Left renal cortex interstitium (tissue), 4 donors: Measurements from ENCODE around the gene CIROP. TPM values are rescaled to one million over a fixed set of nuclear protein-coding genes. Genes with fewer than 3 reads are reported as not detected.
A peak's percentile ranks its signal among the peaks of the same experiment; 100 is the strongest.

ENCODE experiments used
- DNase-seq, 4 donors: peaks; one replicate each; pipeline ENCODE4 v3.0.0-alpha.2; 2013; ENCODE audit warnings: low read depth in 4 of 4, low spot score in 2 of 4, missing footprints in 1 of 4
- polyA plus RNA-seq, 4 donors: library from polyadenylated mRNA; unstranded; fragments of 120-200 nt; gene quantifications; one replicate each; pipeline ENCODE4 v1.2.1, GENCODE V29; 2013; ENCODE audit not compliant: insufficient read length in 4 of 4

The CIROP gene
- polyA plus RNA-seq, 4 donors = 0.05 TPM; not detected in 2

DNA sequence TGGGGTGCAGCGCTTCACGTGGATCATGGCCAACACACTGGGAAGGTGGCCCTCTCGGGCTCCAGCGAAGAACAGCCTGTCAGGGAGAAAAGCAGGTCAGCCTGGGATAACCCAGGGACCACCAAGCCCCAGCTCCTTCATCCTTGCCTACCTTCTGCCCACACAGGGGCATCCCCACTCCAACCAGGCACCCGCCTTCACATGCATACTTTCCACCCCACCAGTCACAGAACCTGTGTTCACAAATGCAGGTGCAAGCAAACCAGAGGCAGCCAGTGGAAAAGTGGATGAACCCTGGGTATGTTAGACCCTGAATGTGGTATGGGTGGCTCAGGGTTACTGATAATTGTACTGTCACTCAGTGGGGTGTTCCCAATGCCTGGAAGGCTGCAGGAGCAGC, 26.7 kb upstream of the CIROP start:
- DNase-seq = no peak

DNA sequence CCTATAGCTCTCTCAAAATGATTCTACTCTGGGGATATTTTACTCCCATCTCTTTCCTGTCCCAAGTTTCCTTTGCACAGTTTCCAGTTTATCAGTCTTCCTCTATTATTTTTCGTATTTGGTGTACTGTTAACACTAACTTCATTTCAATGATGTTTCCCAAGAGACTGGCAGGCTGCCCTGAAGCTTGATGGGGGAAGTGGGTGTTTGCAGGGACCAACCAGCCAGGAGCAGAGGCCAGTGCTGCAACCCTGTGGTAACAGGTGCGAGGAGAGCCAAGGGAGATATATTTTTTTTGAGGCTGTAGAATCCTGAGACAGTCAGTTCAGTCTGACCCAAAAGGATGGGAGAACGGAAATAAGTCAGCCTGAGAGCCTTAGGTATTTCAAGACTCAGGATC, 26.1 kb upstream of the CIROP start:
- no peak for DNase-seq

DNA sequence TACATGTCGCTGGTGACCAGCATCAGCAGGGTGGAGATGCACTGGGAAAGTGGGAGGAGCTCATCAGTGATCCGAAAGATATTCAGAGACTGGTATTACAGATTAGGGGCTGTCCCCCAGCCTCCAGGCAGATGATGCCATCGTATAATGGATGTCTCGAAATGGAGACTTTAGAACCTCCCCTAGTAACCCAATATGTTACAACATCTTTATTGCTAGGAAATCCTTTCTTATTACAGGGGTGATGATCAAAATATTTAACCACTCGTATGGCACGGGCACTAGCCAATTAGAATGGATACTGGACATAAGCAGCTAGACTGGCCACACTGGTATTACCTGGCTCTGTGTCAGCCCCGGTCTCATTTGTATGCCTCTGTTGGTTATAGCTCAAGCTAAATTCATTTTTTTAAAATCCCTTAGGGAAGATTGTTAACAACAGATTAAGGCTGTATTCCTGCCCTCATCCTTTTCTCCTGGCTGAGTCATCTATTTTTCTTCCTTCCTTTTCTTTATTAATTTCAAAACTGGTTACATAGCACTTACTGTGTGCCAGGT, 25.0 kb upstream of the CIROP start:
- no peak for DNase-seq

DNA sequence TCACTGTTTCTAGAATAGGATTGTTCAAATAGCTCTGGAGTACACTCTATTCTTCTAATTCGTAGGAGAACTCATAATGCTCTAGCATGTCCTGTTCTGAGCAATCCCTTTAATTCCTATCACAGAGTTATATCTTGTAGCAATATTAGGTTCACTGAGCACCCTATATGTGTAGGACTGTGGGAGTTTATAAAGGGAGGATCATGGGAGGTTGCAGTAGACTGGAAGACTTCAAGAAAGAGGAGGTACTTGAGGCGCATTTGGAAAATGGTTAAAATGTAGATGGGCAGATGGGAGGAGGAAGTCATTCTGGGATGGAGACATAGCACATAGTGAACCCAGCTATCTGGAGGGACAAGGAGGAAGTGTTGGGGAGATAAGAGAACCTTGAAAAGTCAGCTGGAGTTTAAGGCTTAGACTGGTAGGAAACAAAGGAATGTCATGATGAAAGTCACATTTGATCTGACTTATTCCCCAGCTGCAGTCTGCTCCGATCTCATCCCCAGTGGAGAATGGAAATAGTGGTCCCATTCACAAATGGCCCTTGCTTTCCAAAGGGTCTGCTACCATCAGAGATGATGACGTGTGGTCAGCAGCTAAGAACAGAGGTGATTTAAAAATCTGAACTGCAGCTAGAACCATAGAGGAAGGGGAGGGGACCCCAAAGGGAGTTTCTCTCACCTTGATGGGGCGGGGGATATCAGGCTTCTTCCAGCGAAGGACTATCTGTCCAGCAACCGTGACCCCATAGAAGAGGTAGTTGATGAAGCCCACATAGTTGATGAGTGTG, 24.4 kb upstream of the CIROP start:
- no peak for DNase-seq

DNA sequence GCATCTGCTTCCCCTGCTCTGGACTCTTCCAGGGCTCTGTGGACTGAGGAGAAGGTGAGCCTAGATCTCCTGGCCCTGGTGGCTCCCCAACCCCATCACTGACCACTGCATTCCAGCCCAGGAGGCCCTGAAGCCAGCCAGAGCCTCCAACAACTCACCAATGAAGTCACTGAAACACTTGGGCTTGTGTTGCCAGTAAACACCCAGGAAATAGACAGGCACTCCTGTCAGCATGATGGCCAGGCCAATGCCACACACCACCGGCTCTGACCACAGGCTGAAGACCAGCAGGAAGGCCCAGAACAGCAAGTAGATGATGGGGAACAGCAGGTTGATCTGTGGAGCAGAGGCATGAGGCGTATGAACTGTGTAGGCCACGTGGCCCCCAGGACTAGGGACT, 23.1 kb upstream of the CIROP start:
- no peak for DNase-seq

DNA sequence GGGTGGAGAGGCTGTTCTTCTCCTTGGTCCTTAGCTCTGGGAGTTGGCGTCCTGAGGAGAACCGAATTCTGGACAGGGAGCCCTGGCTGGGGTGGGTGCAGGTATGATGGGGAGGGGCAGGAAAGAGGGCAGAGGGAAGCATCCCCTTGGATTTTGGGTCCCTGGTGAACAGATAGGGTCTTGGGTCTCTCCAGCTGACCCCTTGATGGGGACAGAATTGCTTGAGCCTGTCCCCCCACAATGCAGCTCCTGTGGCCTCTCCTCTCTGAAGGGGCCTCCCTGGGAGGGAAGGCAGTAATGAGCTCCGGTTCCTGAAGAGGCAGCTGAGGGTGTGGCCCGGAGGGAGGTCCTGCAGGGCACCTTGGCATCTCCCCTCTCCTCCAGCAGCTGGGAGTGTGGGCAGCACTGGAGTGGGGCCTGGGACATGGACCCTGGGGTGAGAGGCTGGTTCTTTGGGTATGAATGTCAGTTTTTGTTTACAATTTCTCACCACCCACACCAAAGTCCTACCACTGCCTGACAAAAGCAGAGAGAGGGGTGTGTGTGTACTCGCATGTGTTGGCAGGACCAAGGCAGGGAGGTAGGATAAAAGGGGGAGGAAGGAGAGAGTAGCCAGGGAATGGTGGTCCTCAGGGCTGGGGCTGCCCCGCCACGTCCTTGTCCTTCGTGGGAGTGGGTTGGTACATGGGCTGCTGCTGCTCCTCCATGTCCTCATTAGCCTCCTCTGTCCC, 21.9 kb upstream of the CIROP start:
- no peak for DNase-seq

DNA sequence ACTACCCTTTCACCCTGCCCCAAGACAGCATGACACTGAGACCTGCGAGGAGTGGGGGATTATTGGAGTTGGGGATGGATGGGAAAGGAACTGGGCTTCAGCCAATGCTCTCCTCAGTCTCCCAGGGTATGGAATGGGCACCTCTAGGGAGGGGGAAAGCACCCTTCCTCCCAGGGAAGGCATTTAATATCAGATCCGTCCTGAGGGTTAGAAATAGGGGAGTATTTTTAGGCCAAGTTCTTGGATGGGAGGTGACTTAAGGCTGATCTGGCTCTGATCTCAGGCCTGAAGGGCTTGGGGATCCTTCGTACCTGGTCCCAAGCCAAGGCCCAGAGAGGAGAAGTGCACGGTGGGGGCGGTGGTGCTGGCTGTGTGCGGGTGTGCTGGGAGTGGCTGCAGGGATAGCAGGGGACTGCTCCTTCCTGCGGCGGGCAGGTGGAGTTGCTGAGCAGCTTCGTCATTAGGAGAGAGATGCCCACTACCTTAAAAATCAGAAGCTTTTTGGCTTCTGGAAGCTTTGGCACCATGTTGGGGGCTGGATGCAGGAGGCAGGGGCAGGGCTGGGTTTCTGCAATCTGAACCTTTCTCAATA, 21.2 kb upstream of the CIROP start:
- DNase-seq = no peak

DNA sequence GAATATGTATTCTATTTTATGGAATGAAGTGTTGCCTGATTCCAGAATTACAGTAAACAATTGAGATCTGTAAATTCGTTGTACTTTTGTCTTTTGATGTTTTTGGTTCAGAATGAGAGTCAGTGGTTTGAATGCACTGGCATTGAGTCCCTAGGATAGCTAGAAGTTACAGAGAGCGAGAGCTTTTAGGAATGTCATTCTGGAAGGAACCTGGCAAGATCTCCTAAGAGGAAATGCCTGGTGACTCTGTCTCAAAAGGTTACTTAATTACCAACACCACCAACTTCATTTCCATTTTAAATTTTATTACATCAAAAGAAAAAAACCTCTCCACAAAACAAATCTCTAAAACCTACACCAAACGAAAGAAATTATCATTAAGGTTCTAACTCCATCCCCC, 20.2 kb upstream of the CIROP start:
- DNase-seq = no peak

DNA sequence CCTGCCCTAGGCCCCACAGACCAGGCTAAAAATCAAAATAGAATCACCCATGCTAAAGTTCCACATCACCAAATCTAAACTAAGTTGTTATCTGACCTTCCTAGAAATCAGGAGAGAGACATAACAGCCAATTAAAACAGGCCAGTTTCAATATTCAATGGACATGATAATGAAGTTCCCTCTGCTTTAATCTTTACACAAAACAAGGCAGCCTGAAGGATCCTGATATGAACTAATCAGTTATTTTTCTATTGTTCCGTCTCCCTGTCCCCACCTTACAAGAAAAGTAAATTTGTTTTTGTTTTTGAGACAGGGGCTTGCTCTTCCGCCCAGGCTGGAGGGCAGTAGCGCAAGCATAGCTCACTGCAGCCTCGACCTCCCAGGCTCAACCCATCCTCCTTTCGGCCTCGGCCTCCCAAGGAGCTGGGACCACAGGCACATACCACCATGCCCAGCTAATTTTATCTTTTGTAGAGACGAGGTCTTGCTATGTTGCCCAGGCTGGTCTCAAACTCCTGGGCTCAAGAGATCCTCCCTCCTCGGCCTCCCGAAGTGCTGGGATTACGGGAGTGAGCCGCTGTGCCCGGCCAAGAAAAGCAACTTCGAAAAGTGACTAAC, 19.7 kb upstream of the CIROP start:
- DNase-seq = no peak

DNA sequence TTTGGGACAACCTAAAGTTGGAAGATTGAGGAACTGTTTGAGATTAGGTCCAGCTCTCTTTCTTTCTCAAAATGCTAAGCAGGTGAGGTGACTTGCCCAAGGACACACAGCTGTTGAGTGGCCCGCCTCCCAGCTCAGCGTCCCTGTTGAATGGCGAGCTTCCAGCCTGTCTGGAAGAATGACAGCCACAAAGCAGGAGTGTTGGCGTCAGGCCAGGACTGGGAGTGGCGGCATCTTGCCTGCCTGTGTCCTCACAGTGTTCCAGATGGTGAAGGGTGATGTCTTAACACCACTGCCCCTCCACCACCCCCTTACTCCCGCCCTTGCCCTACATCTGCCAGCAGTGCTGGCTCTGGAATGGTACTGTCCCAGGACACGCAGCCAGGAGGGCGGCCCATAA, 18.6 kb upstream of the CIROP start:
- no peak for DNase-seq

DNA sequence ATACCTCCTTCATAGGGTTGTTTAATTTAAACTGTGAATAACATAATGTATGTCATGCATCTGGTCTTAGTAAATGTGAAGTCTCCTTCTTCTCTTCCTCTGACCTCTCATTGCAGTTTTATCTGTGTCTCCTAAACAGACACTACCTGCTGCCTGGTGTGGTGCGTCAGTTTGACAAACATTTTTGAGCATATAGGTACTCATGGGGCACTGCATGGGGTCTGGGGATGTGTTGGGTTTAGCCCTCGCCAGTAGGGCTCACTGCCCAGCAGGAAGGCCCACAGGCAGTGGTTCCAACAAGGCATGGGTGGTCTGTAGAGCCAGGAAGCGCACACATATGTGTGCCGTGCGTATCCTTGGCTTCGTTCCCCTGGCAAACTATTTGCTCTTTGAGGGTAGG, 17.3 kb upstream of the CIROP start:
- no peak for DNase-seq

DNA sequence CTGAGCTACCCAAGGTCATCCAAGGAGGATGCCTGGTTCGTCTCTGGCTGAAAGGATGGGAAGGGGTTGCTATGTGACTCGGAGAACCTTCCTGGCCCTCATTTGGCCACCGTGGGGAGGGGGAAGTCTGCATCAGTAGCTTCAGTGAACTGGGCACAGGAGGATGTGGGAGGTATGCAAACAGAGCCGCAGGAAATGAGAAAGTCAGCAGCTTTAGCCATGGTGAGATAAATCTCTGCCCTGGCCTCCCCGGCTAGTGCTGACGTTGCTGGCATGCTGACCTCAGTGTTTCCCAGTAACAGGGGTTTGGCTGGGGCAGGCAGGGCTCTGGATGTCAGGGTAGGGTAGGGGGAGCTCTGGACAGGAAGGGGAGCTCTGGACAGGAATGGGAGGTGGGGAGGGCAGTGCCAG, 16.6 kb upstream of the CIROP start:
- DNase-seq = peak; percentile 41 to 64 (median 58)

DNA sequence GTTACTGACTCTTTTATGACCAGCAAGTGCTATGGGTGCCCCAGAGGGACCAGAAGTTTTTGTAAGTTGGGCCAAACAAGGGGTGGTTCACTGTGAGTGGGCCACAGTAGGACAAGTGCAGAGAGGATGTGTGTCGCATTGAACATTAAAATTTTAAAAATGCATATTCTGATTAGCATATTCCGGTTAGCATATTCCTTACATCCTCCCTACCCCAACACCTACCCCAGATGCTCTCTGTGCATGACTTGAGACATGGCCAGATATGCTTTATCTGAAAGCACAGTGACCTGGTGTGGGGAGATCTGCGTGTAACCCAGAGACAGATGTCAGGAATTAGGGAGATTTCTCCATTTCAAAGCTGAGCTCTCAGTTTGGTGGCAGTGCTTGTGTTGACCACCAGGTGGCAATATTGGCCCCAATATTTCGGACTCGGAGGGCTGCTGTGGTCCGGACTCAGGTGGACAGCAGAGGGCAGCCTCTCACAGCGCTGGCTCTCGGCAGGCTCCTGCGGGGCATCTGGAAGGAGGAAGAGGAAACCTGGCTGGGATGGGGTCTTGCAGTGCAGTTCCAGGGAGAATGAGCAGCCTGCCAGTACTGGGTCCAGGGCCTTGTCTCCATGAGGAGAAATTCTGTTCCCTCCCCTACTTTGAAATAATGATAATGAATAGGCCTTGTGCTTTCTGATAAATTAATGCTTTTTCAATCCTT, 15.9 kb upstream of the CIROP start:
- DNase-seq = peak; percentile 66 to 88 (median 78)

DNA sequence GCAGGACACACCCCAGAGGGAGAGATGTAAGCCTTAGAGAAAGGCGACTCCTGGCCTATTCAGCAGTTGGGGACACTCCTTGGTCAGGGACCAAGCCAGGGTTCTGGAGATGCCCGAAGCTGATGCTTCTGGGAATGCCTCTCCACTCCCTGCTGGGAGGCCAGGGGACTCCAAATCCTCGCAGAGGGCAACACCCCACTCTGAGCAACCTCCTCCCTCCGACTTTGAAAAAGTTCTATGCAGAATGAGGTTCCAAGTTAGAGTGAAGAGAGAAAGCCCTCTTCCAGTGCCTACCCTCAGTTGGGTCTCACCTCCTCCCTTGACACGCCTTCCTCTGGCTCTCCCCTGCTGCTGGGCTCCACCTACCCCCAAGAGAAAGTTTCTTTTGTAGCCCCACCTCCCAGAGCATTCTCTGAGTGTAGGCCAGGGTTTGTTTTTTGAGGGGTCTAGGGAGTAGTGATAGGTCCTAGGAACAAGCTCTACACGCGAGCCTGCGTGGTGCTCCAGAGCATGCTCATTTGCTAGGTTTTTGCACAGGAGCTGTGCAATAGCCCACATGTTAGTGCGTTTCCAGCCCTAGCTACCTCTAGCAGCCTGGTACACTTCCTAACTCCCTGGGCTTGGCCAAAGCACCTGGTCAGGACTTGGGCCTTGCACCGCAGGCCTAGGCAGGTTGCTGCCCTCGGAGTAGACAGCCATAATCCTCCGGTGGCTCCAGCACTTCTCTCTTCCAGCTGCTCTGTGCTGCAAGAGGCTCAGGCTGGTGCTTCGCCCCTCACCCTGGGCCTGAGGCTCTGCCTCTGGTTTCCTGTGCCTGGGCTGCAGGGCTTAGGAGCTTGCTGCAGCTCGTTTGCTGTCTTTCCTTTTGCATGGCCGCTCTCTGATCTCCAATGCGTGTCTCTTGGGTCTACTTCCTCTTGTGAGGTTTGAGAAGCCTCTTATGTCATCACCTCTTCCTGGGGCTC, 14.9 kb upstream of the CIROP start:
- no peak for DNase-seq

DNA sequence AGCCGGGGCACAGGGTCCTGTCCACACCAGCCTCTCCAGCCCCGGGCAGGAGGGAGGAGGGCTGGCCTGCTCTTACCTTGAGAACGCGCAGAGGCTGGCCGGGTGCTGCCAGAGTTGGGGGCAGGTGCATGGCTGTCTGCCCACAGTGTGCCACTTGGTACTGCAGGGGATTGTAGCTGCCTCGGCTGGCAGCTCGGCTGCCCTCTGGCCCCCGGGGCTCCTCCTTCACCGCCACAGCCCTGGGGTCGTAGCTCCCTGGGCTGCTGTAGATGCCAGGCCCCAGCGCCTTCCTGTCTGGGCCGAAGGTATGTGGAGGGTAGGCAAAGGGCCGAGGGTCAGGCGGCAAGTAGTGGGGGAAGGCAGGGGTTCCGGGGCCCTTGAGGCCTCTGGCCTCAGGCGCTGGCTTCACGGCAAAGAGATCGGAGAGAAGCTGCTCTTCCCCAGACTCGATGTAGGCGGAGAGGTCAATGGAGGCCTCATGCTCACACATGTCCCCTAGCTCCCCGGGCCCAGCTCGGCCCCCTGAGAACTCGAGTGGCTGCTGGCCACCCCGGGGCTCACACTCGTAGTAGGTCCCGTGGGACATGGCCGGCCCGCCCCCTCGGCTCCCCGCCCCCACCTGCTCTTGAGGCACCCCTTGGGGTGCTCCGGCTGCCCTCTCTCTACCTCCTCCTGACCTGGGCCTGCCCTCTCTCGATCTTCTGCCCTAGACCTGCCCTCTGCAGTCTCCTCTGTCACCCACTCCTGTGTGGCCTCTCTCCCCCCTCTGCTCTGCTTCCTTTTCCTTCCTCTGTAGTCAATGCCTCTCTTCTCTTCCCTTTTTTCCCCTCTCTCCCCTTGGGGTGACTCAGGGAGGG, 13.9 kb upstream of the CIROP start, which contains the start of gene CEBPE:
CEBPE (minus strand) TSS at position 750 of the 857 bp plus-strand sequence; CDS start at position 586, 164 bp downstream.
- no peak for DNase-seq

DNA sequence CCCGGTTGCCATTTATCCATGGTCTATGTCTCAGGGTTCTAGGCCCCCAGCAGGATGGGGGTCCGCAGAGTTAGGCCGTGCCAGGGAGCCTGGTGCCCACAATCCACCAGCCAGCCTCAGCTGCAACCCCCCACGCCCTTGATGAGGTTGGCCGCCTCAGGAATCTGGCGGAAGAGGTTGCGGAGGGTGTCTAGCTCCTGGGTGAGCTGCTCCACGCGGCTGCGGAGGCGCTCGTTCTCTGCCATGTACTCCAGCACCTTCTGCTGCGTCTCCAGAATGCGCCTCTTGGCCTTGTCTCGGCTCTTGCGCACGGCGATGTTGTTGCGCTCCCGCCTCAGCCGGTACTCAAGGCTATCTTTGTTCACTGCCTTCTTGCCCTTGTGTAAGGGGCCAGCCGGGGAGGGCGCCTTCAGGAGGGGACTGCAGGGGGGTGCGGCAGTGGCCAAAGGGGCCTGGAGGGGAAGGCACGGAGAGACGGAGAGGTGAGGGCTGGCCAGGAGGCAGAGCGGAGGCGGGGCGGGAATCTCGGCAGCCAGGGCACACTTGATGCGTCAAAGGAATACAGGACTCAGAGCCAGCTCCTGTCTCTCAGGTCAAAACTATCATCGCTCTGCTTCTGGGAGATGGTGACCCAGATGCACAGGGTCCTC, 12.7 kb upstream of the CIROP start:
- no peak for DNase-seq

DNA sequence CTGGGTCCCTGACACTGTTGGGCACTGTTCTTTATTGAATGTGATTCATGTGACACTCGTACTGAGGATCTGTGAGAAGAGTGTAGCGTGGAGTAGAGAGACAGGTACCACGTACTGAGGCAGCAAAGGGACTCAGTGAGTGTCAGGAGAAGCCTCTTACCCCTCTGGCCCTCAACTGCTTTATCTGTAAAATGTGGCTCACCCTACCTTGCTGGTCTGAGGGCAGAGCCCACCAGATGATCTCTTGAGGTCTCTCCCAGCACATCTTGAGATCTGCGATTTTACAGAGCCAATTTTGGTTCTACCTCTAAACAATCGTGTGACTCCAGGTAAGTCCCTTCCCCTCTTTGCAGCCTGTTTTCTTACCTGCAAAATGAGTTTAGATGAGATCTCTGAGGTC, 11.1 kb upstream of the CIROP start:
- no peak for DNase-seq
